HepG2 (cell line): Measurements from ENCODE around the gene CYB5A. TPM values are rescaled to one million over a fixed set of nuclear protein-coding genes. Genes with fewer than 3 reads are reported as not detected.

ENCODE experiments used
- ATM ChIP-seq: fragments of 450-650 bp; IDR thresholded peaks from 2 replicates; pipeline ENCODE4 v1.7.1; 2017; ENCODE audit warnings: mild to moderate bottlenecking, borderline replicate concordance
- DNMT1 ChIP-seq: sonication (generic); formaldehyde crosslinking; IDR thresholded peaks from 2 replicates; pipeline ENCODE4 v1.5.1; 2020; ENCODE audit warnings: mild to moderate bottlenecking, missing genetic modification reagents
- DPF2 ChIP-seq: sonication (generic); formaldehyde crosslinking; IDR thresholded peaks from 2 replicates; pipeline ENCODE4 v1.4.0; 2020; ENCODE audit warnings: mild to moderate bottlenecking, low read depth, missing genetic modification reagents, borderline replicate concordance
- ERF ChIP-seq: IDR thresholded peaks from 2 replicates; pipeline ENCODE4 v1.6.1; 2018; ENCODE audit warnings: missing biosample characterization, missing genetic modification reagents
- HES4 ChIP-seq: sonication (generic); formaldehyde crosslinking; IDR thresholded peaks from 2 replicates; pipeline ENCODE4 v1.9.0; 2021; ENCODE audit warnings: mild to moderate bottlenecking, missing genetic modification reagents, borderline replicate concordance
- JARID2 ChIP-seq: sonication (generic); formaldehyde crosslinking; IDR thresholded peaks from 2 replicates; pipeline ENCODE4 v1.8.1; 2023; ENCODE audit warnings: missing genetic modification reagents, inconsistent platforms; ENCODE audit not compliant: insufficient replicate concordance
- MBNL3 ChIP-seq: fragments of 250-450 bp; sonication (Bioruptor Pico); conservative IDR thresholded peaks from 2 replicates; pipeline ENCODE4 v1.8.0; 2022; ENCODE audit warnings: mild to moderate bottlenecking, inconsistent platforms
- MTA1 ChIP-seq: sonication (generic); formaldehyde crosslinking; IDR thresholded peaks from 2 replicates; pipeline ENCODE4 v1.4.0; 2020; ENCODE audit warnings: missing genetic modification reagents, mild to moderate bottlenecking, borderline replicate concordance
- MYPOP ChIP-seq: sonication (generic); formaldehyde crosslinking; IDR thresholded peaks from 2 replicates; pipeline ENCODE4 v1.8.1; 2023; ENCODE audit warnings: mild to moderate bottlenecking, moderate library complexity, missing genetic modification reagents
- NFYB ChIP-seq: sonication (generic); formaldehyde crosslinking; IDR thresholded peaks from 2 replicates; pipeline ENCODE4 v1.4.0; 2020; ENCODE audit warnings: missing genetic modification reagents
- NPAS2 ChIP-seq: sonication (generic); formaldehyde crosslinking; IDR thresholded peaks from 2 replicates; pipeline ENCODE4 v1.8.0; 2022; ENCODE audit warnings: mild to moderate bottlenecking, missing genetic modification reagents, borderline replicate concordance
- PRDM15 ChIP-seq: sonication (generic); formaldehyde crosslinking; IDR thresholded peaks from 2 replicates; pipeline ENCODE4 v1.4.0; 2020; ENCODE audit warnings: missing genetic modification reagents
- SMYD3 ChIP-seq: sonication (generic); formaldehyde crosslinking; IDR thresholded peaks from 2 replicates; pipeline ENCODE4 v1.8.1; 2023; ENCODE audit warnings: mild to moderate bottlenecking, missing genetic modification reagents
- SP4 ChIP-seq: sonication (generic); formaldehyde crosslinking; IDR thresholded peaks from 2 replicates; pipeline ENCODE4 v1.8.1; 2023; ENCODE audit warnings: mild to moderate bottlenecking, missing genetic modification reagents
- TAF1 ChIP-seq: sonication (generic); formaldehyde crosslinking; IDR thresholded peaks from 2 replicates; pipeline ENCODE4 v1.4.0; 2020; ENCODE audit warnings: missing genetic modification reagents
- TERF1 ChIP-seq: sonication (generic); formaldehyde crosslinking; IDR thresholded peaks from 2 replicates; pipeline ENCODE4 v1.8.0; 2022; ENCODE audit warnings: mild to moderate bottlenecking, missing genetic modification reagents, moderate library complexity
- THAP7 ChIP-seq: sonication (generic); formaldehyde crosslinking; IDR thresholded peaks from 2 replicates; pipeline ENCODE4 v1.8.1; 2023; ENCODE audit warnings: mild to moderate bottlenecking, missing genetic modification reagents
- ZBTB1 ChIP-seq: sonication (generic); formaldehyde crosslinking; IDR thresholded peaks from 2 replicates; pipeline ENCODE4 v1.4.0; 2020; ENCODE audit warnings: missing genetic modification reagents, borderline replicate concordance
- ZBTB7A ChIP-seq: sonication (generic); formaldehyde crosslinking; IDR thresholded peaks from 2 replicates; pipeline ENCODE4 v1.8.0; 2022; ENCODE audit warnings: mild to moderate bottlenecking, missing genetic modification reagents
- ZFY ChIP-seq: sonication (generic); formaldehyde crosslinking; IDR thresholded peaks from 2 replicates; pipeline ENCODE4 v1.4.0; 2020; ENCODE audit warnings: missing genetic modification reagents
- ZNF136 ChIP-seq: sonication (generic); formaldehyde crosslinking; IDR thresholded peaks from 2 replicates; pipeline ENCODE4 v1.8.1; 2022; ENCODE audit warnings: low read depth, mild to moderate bottlenecking, moderate library complexity, missing genetic modification reagents
- ZNF432 ChIP-seq: sonication (generic); formaldehyde crosslinking; IDR thresholded peaks from 2 replicates; pipeline ENCODE4 v1.5.0; 2020; ENCODE audit warnings: missing genetic modification reagents, mild to moderate bottlenecking, borderline replicate concordance
- ZNF7 ChIP-seq: IDR thresholded peaks from 2 replicates; pipeline ENCODE4 v1.6.1; 2016; ENCODE audit warnings: missing biosample characterization, missing genetic modification reagents
- ZNF724P ChIP-seq: sonication (generic); formaldehyde crosslinking; IDR thresholded peaks from 2 replicates; pipeline ENCODE4 v1.8.0; 2022; ENCODE audit warnings: missing genetic modification reagents, borderline replicate concordance
- ZNF850 ChIP-seq: sonication (generic); formaldehyde crosslinking; conservative IDR thresholded peaks from 2 replicates; pipeline ENCODE4 v1.9.0; 2021; ENCODE audit warnings: mild to moderate bottlenecking, missing genetic modification reagents
- polyA plus RNA-seq, 8 experiments: library from polyadenylated mRNA; depleted of rRNA in 3 of 8; stranded (reverse) in 7 of 8; unstranded in 1 of 8; fragments of >200 nt; fragmentation: Illumina TruSeq in 4 of 8; extraction: Trizol in 4 of 8; gene quantifications; 2 replicates each; pipeline versions ENCODE4 v1.2.1 to v1.2.3, GENCODE V29; 2011 to 2016; ENCODE audit warnings: low read depth in 4 of 8, missing spikeins in 1 of 8, mixed read lengths in 1 of 8; ENCODE audit not compliant: insufficient read depth in 1 of 8
- total RNA-seq, 5 experiments: library from RNA; depleted of rRNA; stranded (reverse); fragments of >200 nt; fragmentation: Illumina TruSeq; extraction: Trizol; gene quantifications; 2 replicates each; pipeline ENCODE4 v1.2.3, GENCODE V29; 2016; ENCODE audit warnings: low read depth in 1 of 5

Gene CYB5A
- total and polyA plus RNA-seq, 2 of the 13 experiments (the other 11 are each of a cell fraction or from before 2014, with no cell fraction given): 215 to 356 TPM

DNA sequence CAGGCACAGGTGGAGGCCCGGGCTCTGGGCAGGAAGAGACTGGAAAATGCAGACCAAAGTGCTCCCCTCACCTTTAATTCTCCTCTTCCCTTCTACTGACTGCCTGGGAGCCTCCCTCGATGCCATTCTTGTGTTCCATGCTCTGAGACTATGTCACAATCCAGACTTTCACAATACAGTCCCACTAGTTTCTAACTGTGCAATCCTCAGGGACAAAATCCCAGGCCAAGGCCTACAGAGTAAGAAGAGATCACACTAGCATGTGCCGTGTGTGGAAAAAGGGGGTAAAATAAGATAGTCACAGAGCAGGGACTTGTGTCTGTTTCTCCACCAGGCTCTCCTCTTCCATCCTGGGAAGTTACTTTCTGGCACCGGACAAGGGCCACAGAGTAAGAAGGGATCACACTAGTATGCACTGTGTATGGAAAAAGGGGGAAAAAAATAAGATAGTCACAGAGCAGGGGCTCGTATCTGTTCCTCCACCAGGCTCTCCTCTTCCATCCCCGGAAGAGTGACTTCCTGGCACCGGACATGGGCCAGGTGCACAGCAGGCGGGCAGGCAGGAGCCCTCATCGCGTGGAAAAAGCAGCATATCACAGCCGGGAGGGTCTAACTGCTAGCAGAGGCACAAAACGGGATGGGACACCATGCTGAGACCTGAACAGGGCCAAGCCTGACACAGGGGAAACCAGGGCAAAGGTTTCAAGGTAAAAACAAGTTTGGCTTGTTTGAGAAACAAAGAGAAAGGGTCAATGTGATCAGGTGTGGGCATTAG lies 9.6 kb downstream of the CYB5A start (continued):
- TF ChIP-seq TERF1 (no peak), HES4 (CRISPR knock-in tag) (no peak), DNMT1 (CRISPR knock-in tag) (no peak), SP4 (no peak), ZNF136 (no peak), JARID2 (no peak), THAP7 (CRISPR knock-in tag) (no peak; the same call in 1 of the 2 replicates), DPF2 (no peak), ZNF724P (CRISPR knock-in tag) (no peak), ZNF432 (no peak), ZFY (peak; percentile 76), ERF (CRISPR knock-in tag) (no peak), PRDM15 (CRISPR knock-in tag) (no peak), TAF1 (CRISPR knock-in tag) (no peak), ZBTB1 (CRISPR knock-in tag) (no peak), MYPOP (CRISPR knock-in tag) (0 out of 2 replicates have a peak, but pooled peaks have one; percentile 62), ZBTB7A (CRISPR knock-in tag) (no peak), SMYD3 (CRISPR knock-in tag) (no peak), ZNF850 (CRISPR knock-in tag) (no peak), MBNL3 (no peak), NPAS2 (CRISPR knock-in tag) (no peak), ATM (no peak), NFYB (CRISPR knock-in tag) (no peak), ZNF7 (CRISPR knock-in tag) (no peak), MTA1 (CRISPR knock-in tag) (peak; percentile 44; the same call in 1 of the 2 replicates)
